AG09309 (cell line): ENCODE results near the gene CDKN1C.

Experiments used
- DNase-seq: peaks from one replicate; pipeline ENCODE4 v3.0.0-alpha.2; 2010; ENCODE audit warnings: low read depth
- H3K4me3 ChIP-seq: 2 replicates; pipeline ENCODE4 v1.5.1; 2011; ENCODE audit warnings: mild to moderate bottlenecking, low read depth, low read length, moderate library complexity; ENCODE audit not compliant: control insufficient read depth
- TF ChIP-seq, protein P1 (sequence below): IDR thresholded peaks from 2 replicates; pipeline ENCODE4 v1.5.1; 2011; ENCODE audit warnings: mild to moderate bottlenecking, low read depth, low read length, inconsistent platforms; ENCODE audit not compliant: insufficient read depth, control insufficient read depth; ENCODE audit errors: missing control alignments

Gene CDKN1C

DNA sequence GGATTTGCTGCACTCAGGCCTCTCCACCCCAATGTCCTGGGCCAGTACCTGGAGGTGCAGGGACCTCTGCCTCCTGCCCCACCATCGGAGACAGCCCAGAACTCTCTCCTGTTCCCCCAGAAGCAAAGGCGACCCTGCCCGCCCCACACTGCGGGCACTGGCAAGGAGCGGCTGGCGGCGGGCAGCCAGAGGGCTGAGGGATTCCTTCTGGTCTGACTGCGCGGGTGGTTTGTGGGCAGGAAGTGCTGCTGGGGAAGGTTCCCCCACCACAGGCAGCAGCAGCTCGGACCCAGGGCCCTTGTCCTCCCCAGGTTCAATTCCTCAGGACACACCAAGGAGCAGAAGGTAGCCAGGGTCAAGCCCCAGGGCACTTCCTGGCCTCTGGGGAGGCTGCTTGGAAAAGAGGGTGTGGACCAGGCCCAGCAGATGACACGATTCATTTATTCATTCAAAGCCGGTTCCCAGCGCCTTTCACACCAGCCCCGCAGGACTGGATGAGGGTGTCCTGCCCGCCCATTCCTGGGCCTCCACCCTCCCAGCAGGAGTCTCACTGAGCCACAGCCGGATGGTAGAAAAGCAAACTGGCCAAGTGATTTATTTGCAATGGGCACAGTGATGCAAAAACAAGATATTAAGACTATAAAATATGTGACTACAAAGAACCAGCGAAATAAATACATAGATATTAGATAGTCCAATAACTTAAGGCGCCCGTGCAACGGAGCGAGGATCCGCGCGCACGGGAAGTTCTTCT is 42.5 kb upstream of the CDKN1C start:
- H3K4me3 ChIP-seq, result peak overlapping the region; percentile 86
- TF ChIP-seq, protein P1, sequence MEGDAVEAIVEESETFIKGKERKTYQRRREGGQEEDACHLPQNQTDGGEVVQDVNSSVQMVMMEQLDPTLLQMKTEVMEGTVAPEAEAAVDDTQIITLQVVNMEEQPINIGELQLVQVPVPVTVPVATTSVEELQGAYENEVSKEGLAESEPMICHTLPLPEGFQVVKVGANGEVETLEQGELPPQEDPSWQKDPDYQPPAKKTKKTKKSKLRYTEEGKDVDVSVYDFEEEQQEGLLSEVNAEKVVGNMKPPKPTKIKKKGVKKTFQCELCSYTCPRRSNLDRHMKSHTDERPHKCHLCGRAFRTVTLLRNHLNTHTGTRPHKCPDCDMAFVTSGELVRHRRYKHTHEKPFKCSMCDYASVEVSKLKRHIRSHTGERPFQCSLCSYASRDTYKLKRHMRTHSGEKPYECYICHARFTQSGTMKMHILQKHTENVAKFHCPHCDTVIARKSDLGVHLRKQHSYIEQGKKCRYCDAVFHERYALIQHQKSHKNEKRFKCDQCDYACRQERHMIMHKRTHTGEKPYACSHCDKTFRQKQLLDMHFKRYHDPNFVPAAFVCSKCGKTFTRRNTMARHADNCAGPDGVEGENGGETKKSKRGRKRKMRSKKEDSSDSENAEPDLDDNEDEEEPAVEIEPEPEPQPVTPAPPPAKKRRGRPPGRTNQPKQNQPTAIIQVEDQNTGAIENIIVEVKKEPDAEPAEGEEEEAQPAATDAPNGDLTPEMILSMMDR, result peak; percentile 5
- DNase-seq, result no peak

- no peak for DNase-seq
- TF ChIP-seq, protein P1, result no peak
- H3K4me3 ChIP-seq, result peak overlapping the region; percentile 86
Observed at GRCh38 chr11:2927121-2927800, 41.7 kb upstream of the CDKN1C start.

GRCh38 chr11:2926611-2927051 is 41.1 kb upstream of the CDKN1C start:
- no peak for DNase-seq
- TF ChIP-seq, protein P1, result no peak
- no peak overlapping the region for H3K4me3 ChIP-seq

- no peak for DNase-seq
- no peak overlapping the region for H3K4me3 ChIP-seq
- TF ChIP-seq, protein P1, result no peak
Observed at GRCh38 chr11:2924821-2925675, 39.5 kb upstream of the CDKN1C start.

DNA sequence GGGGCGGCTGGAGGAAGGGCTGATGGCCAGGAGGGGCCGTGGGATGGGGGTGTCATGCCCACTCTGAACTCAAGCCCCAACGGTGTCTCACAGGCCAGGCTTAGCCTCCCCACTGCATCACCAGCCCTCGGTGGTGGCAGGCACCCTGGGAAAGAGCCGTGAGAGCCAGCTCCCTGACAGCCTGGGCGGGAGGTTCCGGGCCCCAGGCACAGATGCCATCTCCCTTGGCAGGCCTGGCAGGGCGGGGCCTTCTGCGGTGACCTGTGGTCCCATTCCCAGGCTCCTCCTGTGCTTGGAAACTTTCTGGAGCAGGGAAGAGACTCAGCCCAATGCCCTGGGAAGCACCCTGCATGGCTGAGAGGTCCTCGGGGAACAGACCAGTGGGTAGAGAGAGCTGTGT is 38.8 kb upstream of the CDKN1C start:
- TF ChIP-seq, protein P1, result no peak
- H3K4me3 ChIP-seq, result no peak overlapping the region
- no peak for DNase-seq
